ENCODE results near the gene ZNF800. TPM values are rescaled to one million over a fixed set of nuclear protein-coding genes. Genes with fewer than 3 reads are reported as not detected.

The ZNF800 gene
- total and polyA plus RNA-seq, 2 of the 8 experiments (the other 6 are each of a cell fraction or from before 2014, with no cell fraction given): 1.0 to 6.5 TPM

DNA sequence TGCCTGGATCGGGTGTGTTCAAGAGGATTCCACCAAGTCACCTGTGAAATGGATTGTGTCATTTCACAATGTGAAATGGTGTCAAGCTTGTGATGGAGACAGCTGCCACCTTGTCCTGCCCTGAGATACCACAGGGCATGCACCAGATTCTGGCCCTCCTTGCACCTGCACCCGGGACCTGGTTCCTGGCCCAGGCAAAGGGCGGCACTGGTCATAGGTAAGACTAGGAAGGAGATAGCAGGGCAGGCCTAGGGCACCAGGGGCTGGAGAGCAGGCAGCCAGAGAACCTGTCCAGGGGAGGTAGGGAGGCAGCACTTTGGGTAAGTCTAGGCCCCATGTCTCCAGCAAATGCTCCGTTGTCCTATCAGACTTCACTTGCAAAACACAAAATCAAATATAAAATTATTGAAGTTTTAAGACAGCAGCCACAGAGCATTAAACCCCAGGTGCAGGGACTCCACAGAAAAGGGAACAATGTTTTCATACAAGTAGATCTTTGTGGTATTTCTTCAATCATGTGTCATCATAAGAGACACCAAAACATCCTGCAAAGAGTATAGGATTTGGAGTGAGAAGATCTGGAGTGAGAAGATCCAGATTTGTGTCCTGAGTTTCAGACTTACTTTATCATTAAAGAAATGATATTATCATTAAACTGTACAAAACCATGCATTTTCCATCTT is 22.7 kb upstream of the ZNF800 start (continued):
- no peak for TF ChIP-seq RXRA (IDR thresholded peaks at IDR 0.05; ENCODE audit: insufficient read depth, low read depth, low read length)
- TF ChIP-seq HDAC6 (IDR thresholded peaks at IDR 0.05; ENCODE audit: low read depth, low read length): no peak
- no peak for TF ChIP-seq SAP30 (IDR thresholded peaks at IDR 0.05; ENCODE audit: insufficient read depth, insufficient replicate concordance, low read length)
